HL-60/S4 (cell line): ENCODE data around the gene SKP2.
"Not testable (repeated sequence)": the region's sequence is repeated elsewhere in the genome, so short reads cannot be mapped to it uniquely, and the experiment has no call there.

Source experiments
- in situ Hi-C: fragments of 300-500 bp; cut with MboI; formaldehyde crosslinking; loops from 2 replicates; pipeline ENCODE4 v1.14.3; 2022; ENCODE audit warnings: low sequenced_read_pairs

SKP2 gene

DNA sequence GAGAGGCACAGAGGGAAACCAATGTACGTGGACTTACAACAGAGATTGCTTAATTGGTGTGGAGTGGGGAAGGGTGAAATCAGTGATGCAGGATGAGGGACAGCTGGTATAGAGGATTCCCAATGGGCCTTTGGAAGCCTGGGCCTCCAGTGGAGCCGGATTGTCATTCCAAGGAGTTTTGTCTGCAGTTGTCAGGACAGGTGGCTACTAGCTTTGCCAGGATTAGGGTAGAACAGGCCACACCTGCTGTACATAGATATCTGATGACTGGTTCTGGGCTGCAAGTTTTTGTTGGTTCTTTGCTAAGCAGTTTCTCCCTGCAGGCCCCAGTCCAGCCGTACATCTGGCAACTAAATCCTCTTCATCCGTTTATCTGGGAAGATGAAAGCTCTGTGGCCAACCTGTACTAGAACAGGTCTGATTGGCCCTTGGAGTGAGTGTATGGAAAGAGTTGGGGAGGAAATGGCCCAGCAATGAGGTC, 4.2 kb downstream of the SKP2 start:
- in situ Hi-C loops, result no loop called here

DNA sequence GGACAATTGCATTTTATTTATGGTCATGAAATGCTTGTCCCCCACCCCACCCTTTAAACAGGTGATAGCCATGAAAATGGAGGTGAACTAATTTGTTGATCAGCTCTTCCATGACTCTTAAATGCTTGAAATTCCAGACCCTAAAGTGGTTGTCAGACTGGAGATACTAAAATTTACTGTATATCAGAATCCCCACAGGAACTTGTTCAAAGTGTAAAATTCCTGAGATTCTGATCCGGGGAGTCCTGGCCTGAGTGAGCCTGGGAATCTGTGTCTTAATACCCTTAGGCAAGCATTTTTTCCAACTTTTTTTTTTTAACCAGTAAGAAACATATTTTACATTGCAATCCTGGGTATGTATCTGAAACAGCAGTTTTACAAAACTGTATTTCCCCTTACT, 4.7 kb downstream of the SKP2 start:
- in situ Hi-C loops, result no loop called here

GRCh38 chr5:36158144-36158543, 6.2 kb downstream of the SKP2 start:
- in situ Hi-C loops, result no loop called here

DNA sequence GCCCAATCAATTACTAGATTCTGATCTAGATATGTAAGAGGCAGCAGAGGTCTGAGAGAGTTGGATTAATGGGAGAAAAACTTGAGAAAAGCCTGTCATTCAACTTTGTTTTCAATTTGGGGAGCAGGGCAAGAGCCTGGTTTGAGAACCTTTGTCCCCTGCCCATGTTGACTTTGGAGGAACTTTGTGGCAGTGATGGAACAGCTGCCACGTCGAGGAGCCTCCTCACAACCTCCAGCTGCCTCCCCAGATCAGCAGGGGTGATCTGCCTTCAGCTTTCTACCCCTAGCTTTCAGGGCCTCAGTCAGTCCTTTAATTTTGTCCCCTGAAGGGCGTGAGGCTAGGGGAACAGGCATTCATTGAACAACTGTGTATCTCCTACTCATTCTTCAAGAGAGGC, 8.7 kb downstream of the SKP2 start:
- in situ Hi-C loops, result no loop called here

DNA sequence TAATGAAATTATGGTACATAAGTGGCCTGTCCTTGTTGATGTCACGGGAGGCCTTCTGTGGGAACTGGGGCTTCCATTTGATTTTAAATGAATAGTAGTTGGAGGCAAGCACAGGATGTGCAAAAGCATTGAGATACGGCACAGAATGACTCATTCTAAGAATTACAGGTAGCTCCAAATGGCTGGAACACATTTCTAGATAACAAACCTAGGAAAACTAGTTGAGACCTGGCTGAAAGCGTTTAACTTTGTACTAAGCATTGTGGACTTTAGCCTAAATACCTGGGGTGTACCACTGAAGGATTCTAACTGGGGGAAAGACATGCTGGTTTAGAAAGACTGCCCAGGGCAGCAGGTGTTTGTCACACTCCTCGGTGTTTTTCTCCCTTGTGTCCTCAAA, 9.4 kb downstream of the SKP2 start:
- in situ Hi-C loops, result no loop called here

DNA sequence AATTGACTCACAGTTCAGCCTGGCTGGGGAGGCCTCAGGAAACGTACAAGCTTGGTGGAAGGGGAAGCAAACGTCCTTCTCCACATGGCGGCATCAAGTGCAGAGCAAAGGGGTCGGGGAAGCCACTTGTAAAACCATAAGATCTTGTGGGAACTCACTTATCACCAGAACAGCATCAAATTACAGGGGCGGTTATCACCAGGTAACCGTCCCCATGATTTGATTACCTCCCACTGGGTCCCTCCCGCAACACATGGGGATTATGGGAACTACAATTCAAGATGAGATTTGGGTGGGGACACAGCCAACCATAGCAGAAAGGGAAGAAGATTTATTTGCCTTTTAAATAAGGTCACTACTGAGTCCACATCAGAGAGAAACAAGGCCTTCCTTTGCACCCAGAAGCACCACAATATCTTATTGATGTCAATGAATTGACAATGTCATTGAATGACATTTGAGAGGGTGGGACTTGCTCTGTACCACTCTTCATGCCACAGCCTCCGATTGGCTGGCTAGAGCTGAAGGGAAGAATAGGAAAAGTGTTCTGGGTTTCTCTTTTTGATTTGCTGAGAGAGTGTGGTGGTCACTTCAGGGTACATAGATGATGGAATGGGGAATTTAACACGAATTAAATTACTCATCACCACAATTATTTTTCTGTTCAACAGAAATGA, 11.0 kb downstream of the SKP2 start:
- in situ Hi-C loops, result no loop called here

- in situ Hi-C loops, result no loop called here
These were observed 12.6 kb downstream of the SKP2 start for GRCh38 chr5:36164461-36164860.

- in situ Hi-C loops, result no loop called here
These were observed 16.8 kb downstream of the SKP2 start for GRCh38 chr5:36168737-36169136.

DNA sequence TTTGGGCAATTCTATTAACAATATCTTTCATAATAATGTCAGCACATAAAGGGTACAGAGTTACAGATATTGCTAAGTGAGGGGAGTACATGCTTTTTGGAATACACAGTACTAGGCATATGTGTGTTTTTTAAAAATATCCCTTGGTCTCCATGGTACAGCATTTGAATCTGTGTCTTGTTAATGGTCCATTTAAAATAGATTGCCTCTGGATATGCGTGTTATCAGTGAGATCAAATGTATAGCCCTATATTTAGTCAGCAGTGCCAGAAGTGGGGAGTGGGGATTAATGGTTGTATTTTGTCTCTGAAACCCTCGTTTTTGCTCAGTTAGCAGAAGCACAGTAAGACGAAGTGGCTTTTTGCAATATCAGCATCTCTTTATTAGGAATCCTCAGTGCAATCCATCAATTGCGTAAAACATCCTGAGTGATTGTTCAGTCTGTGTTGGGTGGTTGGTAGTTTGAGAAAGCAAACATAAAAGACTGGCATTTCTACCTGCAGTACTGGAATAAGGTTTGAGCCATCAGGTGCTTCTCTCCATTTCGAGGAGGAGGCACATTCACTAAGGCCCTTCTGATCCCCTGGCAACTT, 19.0 kb downstream of the SKP2 start:
- in situ Hi-C loops, result no loop called here

- in situ Hi-C loops, result no loop called here
These were observed 20.7 kb downstream of the SKP2 start for GRCh38 chr5:36172599-36172998.

- in situ Hi-C loops, result no loop called here
These were observed 21.5 kb downstream of the SKP2 start for GRCh38 chr5:36173426-36173825.

DNA sequence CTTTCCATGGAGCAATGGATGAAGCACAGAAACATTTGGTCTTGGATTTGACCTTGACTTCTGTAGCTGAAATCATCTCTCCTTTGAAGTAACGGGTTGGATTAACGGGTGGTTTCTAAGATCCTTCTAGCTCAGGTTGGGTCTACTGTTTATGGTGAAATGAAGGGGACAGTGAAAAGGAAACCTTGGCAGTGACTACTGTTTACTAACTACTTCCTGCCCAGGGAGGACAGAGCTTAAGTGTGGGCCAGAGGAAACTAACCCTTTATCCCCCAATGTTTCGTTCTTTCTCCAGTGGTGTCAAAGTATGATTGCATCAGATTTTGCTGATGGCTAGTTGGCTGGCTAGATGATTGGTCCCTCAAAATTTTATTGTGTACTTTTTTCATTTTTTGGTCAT, 22.2 kb downstream of the SKP2 start:
- in situ Hi-C loops, result no loop called here

- in situ Hi-C loops, result no loop called here
These were observed 23.1 kb downstream of the SKP2 start for GRCh38 chr5:36175043-36175442.

- in situ Hi-C loops, result no loop called here
These were observed 25.2 kb downstream of the SKP2 start for GRCh38 chr5:36177154-36177553.

- in situ Hi-C loops, result no loop called here
These were observed 26.0 kb downstream of the SKP2 start for GRCh38 chr5:36177715-36178523.

GRCh38 chr5:36178524-36178890, 26.6 kb downstream of the SKP2 start:
- in situ Hi-C loops, result no loop called here

DNA sequence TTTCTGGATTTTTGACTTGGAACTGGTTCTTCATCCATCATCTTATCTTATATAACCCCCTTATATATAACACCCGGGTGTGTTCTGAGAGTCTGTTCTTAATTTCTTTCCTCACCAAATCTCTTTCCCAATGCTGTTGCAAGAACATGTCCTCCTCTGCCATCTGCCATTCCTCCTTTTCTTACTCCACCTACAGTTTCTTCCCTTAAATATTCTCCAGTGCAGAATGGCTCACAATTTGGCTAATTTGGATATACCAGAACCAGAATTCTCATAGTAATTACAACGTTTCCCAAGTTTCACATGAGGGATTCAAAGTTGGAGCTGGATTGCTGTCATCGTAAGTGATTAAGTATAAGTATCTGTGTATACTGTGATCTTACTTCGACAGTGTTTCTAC, 28.0 kb downstream of the SKP2 start:
- in situ Hi-C loops, result no loop called here

- in situ Hi-C loops, result no loop called here
These were observed 28.8 kb downstream of the SKP2 start for GRCh38 chr5:36180556-36181350.

DNA sequence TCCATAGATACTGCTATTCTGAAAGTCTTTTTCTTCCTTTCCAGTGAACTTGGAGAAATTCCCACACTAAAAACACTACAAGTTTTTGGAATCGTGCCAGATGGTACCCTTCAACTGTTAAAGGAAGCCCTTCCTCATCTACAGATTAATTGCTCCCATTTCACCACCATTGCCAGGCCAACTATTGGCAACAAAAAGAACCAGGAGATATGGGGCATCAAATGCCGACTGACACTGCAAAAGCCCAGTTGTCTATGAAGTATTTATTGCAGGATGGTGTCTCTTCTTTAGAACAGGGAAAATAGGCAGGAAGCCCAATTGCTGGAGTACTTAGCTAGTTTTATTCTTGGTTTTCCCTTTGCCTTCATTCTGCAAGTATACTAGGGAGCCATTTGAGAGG, 29.9 kb downstream of the SKP2 start:
- in situ Hi-C loops, result no loop called here

- in situ Hi-C loops, result not testable (repeated sequence)
These were observed 32.5 kb downstream of the SKP2 start for GRCh38 chr5:36184408-36184807.

DNA sequence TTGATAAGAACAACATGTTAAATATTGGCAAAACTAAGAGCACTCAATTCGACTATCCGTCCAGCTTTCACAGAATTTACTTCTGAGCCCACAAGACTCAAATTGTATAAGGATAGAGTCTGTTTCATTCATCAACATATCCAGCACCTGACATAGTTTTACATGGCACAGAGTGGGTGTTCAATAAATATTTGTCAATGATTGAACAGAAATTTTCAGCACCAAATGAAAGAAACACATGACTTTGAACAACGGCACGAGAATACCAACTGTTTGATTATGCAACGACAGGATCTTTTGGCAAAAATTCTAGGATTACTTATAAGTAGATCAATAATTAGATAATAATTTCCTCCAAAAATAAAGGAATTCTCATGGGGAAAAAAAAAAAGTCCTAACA, 41.8 kb downstream of the SKP2 start:
- in situ Hi-C loops, result no loop called here
